Fibroblast of peridontal ligament (primary cell): Measurements from ENCODE around the gene PDHB.
A peak's percentile ranks its signal among the peaks of the same experiment; 100 is the strongest.
"Not testable (repeated sequence)": the region's sequence is repeated elsewhere in the genome, so short reads cannot be mapped to it uniquely, and the experiment has no call there.

ENCODE experiments used
- DNase-seq: peaks from one replicate; pipeline ENCODE4 v3.0.0-alpha.2; 2010; ENCODE audit errors: extremely low read depth

The PDHB gene

DNA sequence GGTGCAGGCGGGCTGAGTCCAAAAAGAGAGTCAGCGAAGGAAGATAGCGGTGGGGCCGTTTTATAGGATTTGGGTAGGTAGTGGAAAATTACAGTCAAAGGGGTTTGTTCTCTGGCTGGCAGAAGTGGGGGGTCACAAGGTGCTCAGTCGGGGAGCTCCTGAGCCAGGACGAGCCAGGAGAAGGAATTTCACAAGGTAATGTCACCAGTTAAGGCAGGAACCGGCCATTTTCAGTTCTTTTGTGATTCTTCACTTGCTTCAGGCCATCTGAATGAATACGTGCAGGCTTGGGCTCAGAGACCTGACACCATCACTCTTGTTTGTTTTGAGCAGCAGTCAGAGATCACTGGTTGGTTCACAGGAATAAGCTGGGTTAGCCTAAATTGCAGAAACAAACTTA lies 3.6 kb upstream of the PDHB start:
- DNase-seq: not testable (repeated sequence)

DNA sequence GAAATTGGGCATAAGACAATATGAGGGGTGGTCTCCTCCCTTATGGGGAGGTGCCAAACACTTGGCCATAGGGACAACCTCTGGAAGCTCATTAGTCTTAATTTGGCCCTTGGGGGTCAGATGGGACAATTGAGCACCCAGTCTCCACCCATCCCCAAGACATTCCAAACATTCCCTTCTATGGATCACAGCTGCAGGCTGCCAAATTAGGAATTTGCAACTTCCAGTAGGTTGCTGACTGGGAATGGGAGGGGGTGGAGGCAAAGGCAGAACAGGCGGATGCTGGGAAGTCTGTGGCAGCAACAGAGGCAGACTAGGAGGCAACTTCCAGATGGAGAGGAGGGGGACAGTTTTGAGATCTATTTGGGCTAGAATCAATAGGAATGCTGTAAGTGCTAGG lies 1.4 kb upstream of the PDHB start:
- peak; percentile 74 for DNase-seq

DNA sequence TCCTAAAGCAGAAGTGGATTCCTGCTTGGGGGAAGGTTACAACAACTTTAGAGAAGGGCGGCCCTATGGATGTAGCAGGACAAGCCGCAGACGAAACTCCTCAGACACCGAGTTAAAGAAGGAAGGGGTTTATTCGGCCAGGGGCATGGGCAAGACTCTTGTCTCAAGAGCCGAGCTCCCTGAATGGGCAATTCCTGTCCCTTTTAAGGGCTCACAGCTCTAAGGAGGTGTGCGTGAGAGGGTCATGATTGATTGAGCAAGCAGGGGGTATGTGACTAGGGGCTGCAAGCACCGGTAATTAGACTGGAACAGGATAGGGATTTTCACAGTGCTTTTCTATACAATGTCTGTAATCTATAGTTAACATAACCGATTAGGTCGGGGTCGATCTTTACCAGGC lies 879 bp upstream of the PDHB start:
- no peak for DNase-seq

DNA sequence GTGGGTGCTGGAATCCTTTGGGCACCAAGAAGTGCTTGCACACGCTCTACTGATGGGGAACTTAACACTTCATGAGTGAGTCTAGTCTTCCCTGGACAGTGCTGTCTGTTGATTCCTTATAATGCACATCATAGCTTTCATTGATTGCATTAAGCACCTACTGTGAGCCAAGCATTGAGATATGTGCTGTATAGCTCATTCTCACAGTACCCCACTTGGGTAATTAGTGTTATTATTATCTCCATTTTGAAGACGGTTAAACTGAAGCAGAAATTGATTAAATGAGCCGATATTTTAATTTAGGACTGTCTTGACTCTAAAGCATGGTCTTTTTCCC lies 504 bp upstream of the PDHB start:
- no peak for DNase-seq

DNA sequence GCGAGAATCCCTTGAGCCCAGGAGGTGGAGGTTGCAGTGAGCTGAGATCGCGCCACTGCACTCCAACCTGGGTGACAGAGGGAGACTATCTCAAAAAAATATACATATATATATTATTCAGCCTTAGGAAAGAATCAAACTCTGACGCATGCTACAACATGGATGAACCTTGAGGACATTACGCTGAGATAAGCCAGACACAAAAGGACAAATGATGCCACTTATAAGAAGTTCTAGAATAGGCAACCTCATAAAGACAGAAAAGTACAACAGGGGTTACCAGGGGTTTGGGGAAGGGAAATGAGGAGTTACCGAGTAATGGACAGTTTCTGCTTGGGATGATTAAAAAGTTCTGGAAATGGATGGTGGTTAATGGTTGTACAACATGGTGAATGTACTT lies 727 bp downstream of the PDHB start:
- DNase-seq: no peak

DNA sequence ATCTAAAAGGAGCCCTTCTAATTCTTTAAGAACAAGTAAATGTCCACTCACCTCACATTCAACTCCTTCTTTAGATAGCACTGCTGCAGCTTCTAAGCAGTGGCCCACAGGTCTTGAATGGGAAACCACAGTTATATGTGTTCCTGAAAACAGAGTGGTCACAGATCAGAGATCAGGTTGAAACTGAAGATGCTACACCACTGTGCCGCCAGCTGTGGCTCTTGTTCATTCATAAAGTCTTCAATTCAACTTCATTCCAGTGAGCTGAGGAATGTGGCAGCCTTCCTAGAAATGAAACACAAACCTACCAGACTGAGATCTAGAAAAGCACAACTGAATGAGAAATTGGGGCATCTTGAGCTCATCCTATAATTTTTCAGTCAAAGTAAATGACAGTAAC lies 4.0 kb downstream of the PDHB start:
- peak; percentile 74 for DNase-seq

DNA sequence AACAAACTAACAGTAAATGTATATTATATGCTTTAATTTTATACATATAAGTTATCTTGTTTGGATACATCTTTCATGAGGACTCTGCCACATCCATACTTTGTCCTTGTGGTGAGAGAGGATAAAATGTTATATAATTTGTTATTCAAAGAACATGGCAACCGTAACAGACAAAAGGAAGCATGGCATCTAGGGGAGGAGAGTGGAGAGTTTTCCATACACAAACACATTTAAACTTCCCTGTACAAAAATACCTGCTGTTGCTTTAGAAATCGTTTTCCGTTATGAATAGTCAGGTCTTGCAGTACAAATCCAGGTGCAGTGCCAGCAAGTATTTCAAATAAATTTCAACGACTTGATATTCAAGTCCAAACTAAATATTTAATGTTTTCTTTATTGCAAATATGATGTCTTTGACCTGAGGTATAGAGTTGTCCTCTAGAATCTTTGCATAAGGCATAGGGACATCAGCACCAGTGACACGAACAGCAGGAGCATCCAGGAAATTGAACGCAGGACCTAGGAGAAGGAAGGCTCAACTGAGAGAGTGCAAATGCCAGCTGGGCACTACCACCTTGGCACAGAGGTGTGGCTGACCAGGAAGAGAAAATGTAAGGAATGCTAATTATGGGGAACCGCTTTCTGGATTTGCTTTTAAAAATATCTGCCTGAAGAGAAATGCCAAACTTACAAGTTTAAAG lies 5.8 kb downstream of the PDHB start:
- no peak for DNase-seq

DNA sequence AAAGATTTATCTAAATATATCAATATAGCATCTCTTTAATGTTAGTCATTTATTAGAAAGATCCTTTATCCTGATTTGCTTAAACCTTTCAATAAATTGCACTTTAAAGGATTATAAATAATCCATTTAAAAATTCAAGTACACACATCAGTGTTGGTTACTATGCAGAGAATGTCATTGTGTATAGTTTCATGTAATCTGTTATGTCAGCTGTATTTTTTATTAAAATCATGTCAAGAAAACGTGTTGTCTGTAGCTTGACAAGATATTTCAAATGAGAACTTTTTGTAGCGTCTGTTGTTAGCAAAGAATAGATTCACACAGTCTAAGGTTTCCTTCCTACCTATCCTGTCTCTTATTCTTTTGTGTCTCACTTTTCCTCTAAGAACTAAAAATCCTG lies 7.8 kb downstream of the PDHB start:
- DNase-seq: no peak

DNA sequence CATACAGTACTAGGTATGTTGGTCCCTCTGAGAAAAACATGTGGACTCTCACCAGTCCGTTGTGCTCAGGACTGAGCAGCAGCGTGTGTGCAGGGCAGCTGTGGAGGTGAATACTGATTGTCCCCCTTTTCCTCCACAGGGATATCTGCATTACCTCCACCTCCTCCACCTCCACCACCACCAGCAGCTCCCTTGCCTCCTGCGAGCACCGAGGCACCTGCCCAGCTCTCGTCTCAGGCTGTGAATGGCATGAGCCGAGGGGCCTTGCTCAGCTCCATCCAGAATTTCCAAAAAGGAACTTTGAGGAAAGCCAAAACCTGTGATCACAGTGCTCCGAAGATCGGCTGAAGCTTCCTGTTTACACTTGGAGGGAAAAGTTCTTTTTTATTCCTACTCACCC lies 9.0 kb downstream of the PDHB start:
- DNase-seq: no peak

DNA sequence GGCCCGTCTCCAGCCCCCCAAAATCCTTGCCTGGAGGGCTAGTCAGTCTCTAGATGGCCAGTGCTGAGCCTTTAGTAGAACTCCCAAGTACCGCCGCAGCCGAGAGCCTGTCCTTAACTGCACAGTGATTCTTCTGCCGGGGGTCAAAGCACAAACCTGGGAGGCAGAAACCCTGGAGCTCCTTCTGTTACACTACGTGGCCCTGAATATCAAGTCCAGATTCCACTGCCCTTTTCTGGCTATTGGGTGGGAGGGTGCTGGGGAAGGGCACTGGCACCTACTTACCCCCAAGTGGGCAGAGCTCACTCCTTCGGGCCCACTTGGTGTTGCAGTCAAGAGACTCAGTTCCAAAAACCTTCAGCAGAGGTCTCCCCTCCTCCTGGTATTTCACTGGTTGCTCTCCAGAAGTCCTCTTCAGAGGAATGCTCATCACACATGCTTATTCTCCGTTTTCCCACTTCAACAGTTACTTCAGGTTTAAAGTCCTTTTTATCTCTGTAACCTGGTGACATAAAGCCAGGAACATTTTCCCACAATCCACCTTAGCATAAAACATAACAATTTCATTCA lies 10.8 kb downstream of the PDHB start:
- DNase-seq: peak; percentile 47

DNA sequence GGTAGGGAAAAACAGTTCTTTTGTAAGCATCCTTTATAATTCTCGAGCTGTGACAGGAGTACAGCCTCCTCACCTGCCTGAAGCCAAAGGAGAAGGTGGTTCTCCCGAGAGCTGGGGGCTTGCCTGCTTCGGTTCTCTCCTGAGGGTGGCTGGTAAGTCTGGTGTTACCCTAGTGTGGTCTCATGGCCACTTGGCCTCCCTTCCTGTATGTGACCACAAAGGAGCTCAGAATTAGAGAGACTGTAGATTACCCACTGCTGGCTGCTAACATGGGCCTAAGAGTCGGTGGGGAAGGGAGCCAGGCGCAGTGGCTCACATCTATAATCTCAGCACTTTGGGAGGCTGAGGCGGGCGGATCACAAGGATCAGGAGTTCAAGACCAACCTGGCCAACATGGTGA lies 12.6 kb downstream of the PDHB start:
- no peak for DNase-seq

DNA sequence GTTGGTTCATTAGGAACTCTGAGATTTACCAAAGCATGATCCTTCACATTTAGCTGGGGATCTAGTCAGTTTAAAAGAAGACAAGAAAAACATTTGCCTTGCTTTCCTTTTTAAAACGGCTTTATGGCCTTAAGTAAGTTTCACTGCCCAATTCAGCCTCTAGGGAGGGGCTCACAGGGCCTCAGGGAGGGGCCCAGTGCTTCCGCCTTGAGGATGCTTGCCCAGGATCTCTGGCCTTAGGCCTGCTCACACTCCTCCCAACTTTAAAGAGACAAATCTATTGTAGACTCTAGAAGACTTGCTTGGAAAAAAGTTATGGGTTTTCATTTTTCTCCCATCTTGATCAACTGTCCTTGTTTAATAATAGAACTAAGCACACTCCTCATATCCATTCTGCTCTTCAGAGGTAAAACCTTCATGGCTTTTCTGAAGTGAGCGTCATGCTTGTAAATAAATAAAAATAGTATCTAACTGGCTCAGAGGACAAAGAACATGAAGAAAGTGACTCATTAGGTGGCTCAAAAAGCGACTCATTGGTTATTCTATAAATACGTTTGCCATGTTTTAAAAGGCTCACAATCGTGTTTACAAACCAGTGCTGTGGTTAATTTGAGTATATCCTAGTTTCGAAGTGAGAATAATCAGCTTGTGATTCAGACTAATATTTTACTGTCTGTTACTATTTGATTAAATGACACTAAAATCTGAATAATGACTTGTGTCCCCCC lies 13.7 kb downstream of the PDHB start:
- DNase-seq: peak; percentile 78

DNA sequence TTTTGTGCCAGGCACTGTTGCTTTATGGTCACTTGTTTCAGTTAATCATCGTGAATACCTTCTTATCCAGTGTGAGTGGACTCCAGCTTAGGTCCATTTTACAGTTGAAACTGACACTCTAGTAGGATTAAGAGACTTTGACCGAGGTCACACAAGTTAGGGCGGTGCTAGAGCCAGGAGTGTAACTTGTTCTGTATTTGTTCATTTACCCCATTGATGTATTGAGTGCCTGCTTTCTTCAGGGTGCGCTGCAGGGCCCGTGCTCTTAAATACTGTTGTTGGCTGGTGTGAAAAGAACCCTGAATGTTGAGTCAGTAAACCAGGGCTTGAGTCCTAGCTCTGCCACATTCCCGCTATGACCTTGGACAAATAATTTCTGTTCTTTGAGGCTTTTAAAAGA lies 15.4 kb downstream of the PDHB start:
- no peak for DNase-seq

DNA sequence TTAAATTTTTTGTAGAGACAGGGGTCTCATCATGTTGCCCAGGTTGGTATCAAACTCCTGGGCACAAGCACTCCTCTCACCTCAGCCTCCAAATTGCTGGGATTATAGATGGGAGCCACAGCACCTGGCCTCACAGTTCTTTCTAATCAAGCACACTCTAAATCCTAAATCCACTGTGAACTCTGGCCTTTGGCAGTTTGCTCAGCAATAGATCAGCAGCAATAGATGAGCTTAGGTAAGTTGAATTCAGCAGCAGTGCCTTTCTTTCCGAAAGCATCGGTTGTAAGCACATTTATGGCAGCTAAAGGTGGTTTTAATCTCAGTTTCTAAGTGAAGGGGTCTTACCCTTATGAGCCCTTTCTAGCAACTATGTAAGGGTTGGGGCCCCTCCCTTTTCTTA lies 16.6 kb downstream of the PDHB start:
- DNase-seq: no peak

DNA sequence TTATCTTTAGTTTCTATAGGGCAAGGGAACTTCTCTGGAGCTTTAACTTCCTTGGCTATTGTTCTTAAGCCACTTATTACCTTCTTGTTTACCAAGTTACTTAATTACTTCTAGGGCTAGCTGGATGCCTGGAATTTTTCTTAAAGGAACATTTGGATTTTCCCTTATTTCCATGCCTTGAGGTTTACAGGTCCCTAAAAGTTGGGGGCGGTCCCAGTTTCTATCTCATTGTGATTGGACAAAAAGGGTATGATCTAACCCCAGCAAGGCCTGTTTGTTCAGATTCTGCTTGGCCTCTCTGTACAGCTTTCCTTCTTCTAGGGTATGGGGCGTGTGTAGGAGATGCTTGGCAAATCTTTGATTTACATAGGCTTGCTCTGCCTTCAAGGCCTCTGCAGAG lies 17.4 kb downstream of the PDHB start:
- no peak for DNase-seq

DNA sequence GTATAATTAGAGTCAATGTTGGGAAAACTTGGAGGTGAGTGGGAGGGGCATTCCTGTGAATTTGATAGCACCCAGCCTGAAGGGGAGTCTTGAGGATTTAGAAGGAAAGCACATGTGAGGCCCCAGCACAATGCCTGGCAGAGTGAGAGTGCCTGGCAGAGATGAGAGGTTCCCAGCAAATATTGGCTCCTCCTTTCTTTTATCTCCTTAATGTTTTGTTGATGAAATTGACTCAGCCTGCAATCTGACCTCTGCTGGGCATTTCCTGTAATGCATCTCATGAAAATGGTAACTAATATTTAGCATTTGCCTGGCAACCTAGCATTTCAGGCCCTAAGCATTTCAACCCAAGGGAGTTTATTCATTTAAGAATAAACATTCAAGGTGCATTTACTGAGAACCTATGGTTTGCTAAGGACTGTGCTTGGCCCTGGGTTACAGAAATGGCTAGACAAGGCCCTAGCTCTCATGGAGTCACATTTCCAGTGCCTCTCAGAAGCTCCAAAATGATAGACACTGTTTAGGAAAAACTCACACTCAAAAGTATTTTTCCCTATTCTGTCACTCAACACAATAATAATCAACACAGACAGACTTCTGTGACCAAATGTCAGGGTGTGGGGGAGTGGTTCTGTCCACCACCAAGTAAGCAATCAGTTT lies 19.0 kb downstream of the PDHB start:
- DNase-seq: peak; percentile 84

DNA sequence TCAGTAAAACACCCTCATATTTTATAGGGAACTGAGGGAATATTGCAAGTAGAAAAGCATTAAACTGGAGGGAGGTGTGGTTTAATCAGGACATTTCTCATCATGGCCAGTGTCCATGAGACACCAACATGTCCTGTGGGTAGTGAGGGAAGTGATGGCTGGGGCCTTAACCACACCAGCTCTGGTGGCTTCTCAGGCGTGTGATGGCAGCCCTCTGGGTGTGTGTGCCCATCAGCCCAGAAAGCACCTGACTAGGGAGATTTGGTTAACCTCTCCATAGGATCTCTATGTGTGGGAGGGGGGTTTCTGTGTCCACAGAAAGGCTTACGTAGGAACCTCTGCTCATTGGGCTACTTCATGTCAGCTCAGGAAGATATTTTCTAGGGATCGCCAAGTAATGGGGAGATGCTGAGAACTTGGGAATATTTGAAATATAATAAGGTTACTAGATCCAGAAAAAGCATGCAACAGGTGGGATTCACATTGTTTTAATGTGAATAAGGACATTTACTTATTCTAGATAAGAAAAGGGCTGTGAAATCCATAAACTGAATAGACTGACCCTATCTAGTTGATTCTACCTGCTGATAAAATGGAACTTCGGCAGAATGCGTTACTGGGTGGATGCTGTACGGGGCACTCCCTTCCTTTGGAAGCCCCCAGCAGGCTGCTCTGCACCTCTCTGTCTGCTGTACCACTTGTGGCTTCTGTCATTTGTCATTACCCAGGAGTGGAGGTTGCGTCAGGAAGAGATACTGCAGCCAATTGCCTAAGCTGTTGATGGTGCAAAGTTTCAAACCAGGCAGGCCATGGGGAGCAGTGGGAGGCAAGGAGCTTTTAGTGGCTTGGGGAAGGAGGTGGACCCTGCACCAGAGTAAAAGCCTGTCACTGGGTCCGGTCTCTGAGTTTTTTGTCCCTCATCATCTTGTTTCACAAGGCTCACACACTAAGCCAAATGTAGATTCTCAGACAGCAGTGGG lies 21.5 kb downstream of the PDHB start:
- no peak for DNase-seq

DNA sequence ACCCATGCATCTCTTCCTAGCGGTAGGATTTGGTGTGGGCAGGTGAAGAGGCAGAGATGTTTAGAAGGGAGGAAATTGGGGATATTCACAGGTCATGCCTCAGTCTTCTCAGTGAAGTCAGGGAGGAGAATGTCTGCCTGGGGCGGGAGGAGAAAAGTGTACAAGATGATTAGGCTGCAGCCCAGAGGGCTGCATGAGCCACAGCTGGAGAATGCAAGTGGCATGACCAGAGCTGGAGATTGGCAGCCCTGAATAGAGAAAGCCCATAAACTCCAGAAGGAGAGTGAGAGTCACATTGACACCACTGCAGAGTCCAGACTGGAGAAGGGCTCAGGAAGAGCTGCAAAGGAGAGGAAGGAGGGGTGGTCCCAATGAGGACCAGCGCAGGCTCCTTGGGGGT lies 22.6 kb downstream of the PDHB start:
- peak; percentile 39 for DNase-seq

DNA sequence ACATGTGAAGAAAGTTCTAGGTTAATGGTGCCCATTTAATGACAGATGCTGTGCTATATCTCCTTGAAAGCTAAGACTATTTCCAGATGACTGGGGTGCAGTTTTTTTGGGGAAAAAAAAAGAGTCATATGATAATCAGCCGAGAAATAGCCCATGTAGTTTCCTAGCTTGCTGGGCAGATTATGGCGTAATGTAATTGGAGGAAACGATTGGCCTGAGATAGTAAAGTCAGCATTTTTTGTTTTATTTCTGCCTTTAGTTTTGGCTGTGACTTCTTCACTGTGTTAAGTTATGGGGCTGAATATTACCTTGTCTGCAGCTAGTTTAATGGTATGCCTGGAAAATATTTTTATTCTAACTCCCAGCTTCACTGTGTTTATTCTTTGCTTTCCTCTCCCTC lies 24.0 kb downstream of the PDHB start:
- no peak for DNase-seq

DNA sequence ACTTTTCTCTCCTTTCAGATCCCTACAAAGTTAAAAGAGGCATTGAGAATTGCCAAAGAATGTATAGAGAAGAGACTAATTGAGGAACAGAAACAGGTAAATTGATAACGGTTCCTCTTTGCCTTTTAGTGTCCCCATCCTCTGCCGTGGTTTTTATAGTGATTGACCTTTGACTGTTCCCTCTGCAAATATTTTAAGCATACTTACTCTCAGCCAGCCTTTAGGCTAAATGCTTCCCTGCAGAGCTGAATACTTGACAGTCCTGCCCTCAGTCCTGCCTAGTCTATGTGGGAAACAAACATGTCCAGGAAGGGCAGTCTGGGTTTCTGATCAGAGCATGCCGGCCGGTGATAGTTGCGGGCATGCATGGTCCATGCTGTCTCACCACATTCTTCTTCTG lies 24.7 kb downstream of the PDHB start:
- DNase-seq: no peak

DNA sequence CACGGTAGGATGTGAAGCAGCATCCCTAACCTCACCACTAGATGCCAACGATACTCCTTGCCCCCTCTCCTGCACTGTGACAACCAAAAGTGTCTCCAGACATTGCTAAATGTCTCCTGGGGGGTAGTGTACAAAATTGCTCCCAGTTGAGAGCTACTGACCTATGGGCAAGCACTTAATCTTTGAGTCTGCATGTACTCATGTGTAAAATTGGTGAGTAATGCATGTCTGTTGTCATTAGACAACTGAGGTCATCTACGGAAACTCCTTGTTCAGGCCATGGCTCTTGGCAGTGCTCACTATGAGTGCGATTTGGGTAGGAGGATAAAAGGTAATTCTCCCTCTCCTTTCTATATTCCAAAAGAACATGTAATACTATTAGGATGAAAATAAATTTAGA lies 29.2 kb downstream of the PDHB start:
- DNase-seq: peak; percentile 59
